DMS153 treated with DMSO at 0.1 percent for 48 hours (cell line): ENCODE measurements around the gene ZNF408.

Source experiments
- DNase-seq: peaks from one replicate; lab custom pipeline; 2025; ENCODE audit not compliant: unreplicated experiment; lab: John Stamatoyannopoulos, UW

ZNF408 gene

GRCh38 chr11:46675949-46676348, 24.9 kb upstream of the ZNF408 start:
- DNase-seq = no peak

- no peak for DNase-seq
Observed at GRCh38 chr11:46676436-46677158, 24.2 kb upstream of the ZNF408 start.

DNA sequence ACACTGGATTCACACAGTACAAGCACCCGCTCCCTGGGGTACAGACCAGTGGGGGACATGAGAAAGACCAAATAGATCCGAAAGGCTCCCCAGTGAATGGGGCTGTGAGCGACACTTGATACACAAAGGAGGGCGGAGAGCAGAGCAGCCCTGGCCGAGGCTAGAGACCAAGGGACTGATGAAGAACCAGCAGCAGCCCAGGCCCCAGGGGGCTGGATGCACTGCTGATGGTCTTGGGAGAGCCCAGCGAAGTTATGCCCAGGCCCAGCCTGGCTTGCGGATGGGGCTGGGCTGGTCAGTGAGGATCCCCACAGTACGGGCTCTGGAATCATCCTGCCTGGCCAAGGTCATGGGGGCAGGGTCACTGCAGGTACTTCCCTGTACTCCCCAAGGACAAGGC, 23.7 kb upstream of the ZNF408 start:
- DNase-seq = no peak

DNA sequence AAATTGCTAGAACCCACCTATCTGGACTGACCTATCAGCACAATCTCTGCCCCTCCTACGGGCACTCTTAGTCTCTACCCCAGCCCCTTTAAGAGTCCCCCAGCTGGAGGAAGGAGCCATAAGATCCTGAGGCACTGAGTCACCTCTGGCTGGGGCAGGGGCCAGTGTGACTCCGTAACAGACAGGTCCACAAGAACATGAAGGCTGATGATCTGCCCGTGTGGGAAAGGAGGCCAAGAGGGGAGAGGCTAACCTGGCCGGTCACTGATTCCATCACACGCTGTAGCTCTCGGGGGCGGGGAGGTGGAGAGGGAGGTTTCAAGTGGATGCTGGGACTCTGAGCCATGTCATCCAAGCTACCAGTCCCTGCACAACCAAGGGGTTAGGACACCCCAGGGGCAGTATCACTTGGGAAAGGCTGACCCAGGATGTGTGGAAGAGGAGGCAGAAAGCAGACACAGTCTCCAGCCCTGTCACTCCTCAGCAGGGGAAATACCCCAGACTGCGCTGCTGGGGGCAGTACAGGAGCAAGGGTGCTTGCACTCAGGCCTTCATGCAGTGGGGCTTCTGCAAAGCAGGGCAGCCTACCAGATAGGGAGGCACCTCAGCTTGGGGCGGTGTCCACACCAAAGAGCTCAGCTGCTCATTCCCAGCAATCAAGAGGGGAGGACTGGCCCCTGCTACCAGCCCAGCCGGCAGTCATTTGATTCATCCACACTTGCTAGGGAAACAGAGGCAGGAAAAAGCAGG, 22.7 kb upstream of the ZNF408 start:
- DNase-seq = no peak

DNA sequence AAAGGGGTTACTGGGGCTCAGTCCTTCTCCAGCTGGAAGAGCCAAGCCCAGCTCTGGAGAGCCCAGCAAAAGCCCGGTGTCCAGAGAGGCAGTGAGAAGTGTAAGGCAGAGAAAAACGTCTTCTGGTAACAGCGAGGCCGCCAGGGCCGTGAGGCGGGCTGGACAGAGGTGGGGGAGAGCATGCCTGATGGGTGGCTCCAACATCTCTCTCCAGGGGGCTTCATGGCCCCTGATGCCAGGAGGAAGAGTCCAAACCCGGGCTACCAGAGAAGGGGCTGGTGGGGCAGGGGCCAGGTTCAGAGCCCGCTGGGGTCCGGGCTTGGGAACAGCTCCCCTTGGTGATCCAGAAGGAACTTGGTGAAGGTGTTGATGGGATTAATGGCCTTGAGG, 22.1 kb upstream of the ZNF408 start:
- DNase-seq = no peak

- DNase-seq = no peak
Observed at GRCh38 chr11:46679241-46680163, 21.3 kb upstream of the ZNF408 start.

DNA sequence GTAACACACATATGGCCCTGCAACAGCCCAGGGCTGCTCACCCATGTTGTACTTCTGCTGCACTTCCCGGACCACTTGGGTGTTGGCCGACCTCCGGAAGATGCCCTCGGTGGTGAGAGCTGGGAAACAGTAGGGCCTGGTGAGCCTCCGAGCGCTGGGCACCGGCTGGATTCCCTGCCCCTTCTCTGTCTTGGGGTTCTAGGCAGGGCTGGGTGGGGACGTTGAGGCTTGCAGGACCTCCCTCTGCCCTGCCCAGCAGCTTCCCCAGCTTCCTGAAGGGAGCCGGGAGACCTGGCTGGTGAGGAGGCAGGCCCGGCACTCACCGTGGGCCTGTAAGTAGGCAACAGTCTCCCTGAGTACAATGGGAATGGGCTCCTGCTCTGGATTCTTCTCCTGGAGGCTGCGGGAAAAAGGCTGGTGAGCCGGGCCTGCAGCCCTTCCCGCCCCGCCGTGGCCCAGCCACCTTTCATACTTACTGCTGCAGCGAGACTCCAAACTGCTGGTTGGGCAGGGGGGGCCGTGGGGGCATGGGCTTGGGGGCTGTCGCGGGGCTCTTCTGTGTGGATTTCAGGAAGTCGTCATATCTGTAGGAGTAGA, 20.6 kb upstream of the ZNF408 start:
- DNase-seq = no peak

DNA sequence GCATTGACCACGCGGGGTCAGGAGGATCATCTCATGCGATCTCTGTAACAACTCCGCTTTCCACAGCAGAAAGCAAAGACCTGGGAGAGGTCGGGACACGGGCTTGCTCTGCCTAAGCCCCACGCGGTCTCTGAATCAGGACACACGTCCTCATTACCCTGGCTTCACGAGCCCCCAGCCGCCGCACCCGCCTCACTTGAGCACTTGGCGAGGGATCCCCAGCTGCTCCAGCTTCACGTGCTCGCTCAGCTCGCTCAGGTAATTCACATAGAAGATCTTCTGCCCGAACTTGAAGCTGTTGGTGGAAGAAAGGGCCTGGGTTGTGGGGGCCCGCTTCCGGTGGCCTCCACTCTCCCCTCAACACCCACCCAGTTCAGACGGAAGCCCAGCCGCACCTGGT, 20.0 kb upstream of the ZNF408 start:
- DNase-seq = no peak

DNA sequence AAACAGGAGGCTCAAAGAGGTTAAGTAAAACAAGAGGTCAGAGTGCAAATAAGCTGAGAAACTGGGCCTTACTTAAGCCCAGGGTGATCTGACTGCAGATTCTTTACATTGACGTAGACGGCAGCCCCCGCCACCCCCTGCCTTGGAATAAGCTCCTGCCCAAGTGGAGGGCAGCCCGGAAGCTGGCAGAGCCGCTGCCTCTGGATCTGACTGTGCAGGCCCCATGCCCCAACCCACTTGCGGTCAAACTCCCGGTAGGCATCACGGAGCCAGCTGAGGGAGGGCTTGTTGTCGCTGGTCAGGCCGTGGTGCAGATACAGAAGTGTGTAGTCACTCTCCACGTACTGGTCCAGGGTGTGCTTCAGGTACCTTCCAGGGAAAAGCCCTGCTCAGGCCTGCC, 19.0 kb upstream of the ZNF408 start:
- no peak for DNase-seq

GRCh38 chr11:46682773-46683752, 17.8 kb upstream of the ZNF408 start:
- DNase-seq = no peak

DNA sequence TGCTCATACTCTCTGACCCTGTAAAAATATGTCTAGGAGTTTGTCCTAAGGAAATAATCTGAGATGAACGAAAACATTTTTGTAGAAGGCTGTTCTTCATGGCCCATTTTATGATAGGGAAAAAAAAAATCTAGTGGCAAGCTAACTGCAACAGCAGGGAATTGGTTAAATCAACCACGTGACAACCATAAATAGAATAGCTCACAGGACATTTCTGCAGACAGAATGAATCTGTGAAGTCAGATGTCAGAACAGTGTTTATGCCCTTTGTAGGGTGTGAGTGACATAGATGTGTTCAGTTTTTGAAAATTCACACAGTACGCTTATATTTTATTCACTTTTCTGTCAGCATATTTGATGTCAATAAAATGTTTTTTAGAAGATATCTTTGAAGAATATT, 16.5 kb upstream of the ZNF408 start:
- DNase-seq = no peak

DNA sequence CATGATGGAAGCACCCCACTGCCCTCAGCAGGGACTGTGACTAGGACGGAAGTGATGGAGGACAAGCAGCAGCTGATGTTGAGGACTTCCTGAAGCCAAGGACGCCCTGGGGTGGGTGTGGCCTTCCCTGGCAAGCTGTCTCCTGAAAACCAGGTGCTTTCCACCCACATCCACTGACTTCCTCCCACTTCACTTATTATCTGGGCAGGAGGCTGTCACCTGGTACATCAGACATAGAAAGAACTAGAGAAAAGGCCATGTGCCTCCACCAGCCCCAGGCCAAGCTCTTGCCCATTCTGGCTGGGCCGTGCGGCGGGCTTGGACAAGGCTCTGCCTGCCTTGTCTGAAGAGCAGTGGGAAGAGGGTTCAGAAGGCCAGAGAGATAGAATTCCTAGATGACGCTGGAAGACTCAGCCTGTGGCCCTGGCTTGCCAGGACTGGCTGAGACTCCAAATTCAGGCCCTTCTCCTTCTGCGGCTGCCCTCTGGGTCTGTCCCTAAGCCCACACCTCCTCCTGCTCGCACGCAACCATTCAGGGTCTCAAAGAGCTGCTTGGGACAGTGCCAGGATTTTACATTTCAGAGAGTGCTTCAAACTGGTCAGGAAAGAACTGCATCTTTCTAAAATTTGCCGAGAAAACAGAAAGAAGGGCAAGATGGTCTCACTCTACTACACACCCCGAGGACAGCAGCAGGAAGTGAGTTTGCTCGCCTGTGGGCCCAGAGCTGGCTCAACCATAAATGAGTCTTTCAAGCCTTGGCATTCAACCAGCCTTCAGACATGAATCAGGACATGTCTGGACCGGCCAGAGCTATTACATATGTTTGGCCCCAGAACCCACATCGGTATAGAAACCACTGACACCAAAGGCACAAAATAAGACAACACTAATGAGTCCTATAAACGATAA, 13.7 kb upstream of the ZNF408 start:
- peak; percentile 85 for DNase-seq

- no peak for DNase-seq
Observed at GRCh38 chr11:46690702-46691101, 10.1 kb upstream of the ZNF408 start.

- DNase-seq = no peak
Observed at GRCh38 chr11:46692450-46692849, 8.4 kb upstream of the ZNF408 start.

- no peak for DNase-seq
Observed at GRCh38 chr11:46693597-46694012, 7.2 kb upstream of the ZNF408 start.

GRCh38 chr11:46694072-46694471, 6.8 kb upstream of the ZNF408 start:
- no peak for DNase-seq

DNA sequence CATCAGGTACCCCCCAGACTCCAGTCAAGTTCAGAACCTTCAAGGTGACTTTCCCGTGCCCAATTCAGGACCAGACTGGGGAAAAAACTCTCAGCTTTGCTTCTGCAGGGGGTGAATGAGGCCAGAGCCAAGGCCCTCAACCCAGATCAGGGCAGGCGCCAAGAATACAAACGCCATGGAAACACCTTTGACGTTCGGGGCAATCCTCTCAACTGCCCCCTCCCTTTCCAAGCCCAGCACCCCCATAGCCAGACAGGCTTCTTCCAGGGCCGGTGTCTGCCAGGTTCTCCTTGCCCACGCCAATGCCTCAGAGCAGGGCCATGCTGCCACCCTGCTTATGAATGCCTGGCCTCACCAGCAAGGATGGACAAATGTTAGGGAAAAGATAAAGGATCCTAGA, 6.2 kb upstream of the ZNF408 start:
- no peak for DNase-seq

DNA sequence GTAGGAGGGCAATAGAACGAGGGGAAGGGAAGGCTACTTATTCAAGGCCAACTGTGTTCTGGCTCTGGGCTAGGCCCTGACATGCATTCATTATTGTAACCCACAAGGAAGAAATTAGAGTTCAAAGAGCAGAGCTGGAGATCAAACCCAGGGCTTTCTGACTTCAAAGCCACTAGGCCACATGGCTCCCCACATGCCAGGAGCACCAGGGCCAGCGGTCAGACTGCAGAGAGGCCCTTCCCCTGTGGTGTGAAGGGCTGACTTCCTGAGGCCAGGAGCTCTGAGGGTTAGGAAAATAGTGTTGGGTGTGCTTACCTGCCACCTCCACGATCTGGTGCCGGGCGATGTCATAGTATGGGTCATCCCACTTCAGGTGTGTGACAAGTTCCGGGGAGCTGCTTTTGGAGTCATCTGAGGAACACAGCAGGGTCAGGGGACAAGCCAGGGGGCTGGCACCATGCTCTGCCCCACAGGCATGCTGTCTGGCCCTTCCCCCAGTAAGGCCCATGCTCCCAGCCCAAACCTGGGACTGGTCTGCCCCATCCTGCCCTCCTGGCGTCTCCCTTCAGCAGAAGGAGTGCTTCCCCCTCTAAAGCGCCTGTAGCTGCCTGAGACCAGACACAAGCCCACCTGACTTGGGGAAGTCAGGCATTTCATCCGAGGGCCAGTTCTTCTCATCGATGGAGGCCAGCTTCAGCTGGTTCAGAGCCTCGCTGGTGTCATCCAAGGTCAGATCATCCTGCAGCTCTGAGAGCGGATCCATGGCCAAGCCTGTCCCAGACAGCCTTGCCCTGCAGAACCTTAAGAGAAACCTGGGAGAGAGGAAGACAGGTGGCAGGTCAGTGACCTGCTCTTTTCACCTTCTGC, 5.3 kb upstream of the ZNF408 start:
- DNase-seq = no peak
